Suprapubic skin (tissue), 4 donors: ENCODE results near the gene PRDM11. TPM values are rescaled to one million over a fixed set of nuclear protein-coding genes. Genes with fewer than 3 reads are reported as not detected.

ENCODE experiments used
- DNase-seq, 2 donors: peaks; one replicate each; pipeline ENCODE4 v3.0.0-alpha.2; 2019; ENCODE audit warnings: low spot score in 2 of 2
- H3K27ac ChIP-seq: fragments of 200-600 bp; sonication (generic); one replicate; pipeline ENCODE4 v1.5.1; 2019
- H3K27me3 ChIP-seq: fragments of 200-600 bp; sonication (generic); one replicate; pipeline ENCODE4 v1.5.1; 2019
- H3K36me3 ChIP-seq: fragments of 200-600 bp; sonication (generic); one replicate; pipeline ENCODE4 v1.5.1; 2019
- H3K4me1 ChIP-seq: fragments of 200-600 bp; sonication (generic); one replicate; pipeline ENCODE4 v1.5.1; 2019
- H3K4me3 ChIP-seq: fragments of 200-600 bp; sonication (generic); one replicate; pipeline ENCODE4 v1.5.1; 2019; ENCODE audit warnings: mild to moderate bottlenecking
- H3K9me3 ChIP-seq: fragments of 200-600 bp; sonication (generic); one replicate; pipeline ENCODE4 v1.5.1; 2019
- CTCF ChIP-seq, 2 donors: fragments of 200-600 bp in 1 of 2; fragments of 450-650 bp in 1 of 2; sonication (generic) in 1 of 2; IDR thresholded peaks; one replicate each; pipeline ENCODE4 v1.5.1; 2016 to 2019; ENCODE audit warnings: antibody characterized with exemption in 2 of 2, mild to moderate bottlenecking in 1 of 2, moderate library complexity in 1 of 2
- EP300 ChIP-seq: sonication (generic); formaldehyde crosslinking; IDR thresholded peaks from one replicate; pipeline ENCODE4 v1.6.1; 2017; ENCODE audit warnings: antibody characterized with exemption
- POLR2A ChIP-seq, 2 donors: fragments of 450-650 bp; IDR thresholded peaks; one replicate each; pipeline ENCODE4 v1.6.1; 2017; ENCODE audit warnings: antibody characterized with exemption in 2 of 2, mild to moderate bottlenecking in 2 of 2, moderate library complexity in 2 of 2
- POLR2AphosphoS5 ChIP-seq, 3 donors: sonication (generic); formaldehyde crosslinking; IDR thresholded peaks; one replicate each; pipeline ENCODE4 v1.6.1; 2017; ENCODE audit warnings: antibody characterized with exemption in 3 of 3
- WGBS: methylation state at CpG from one replicate; pipeline ENCODE4 v1.1.5; 2018; 5-methylcytosine and 5-hydroxymethylcytosine counted together
- total RNA-seq, 4 donors: library from RNA; depleted of rRNA; stranded (reverse); fragments of >200 nt; gene quantifications; one replicate each; pipeline ENCODE4 v1.1.0, GENCODE V29; 2016

The PRDM11 gene
- total RNA-seq, 4 donors from 2014 or later, result 9.1 to 11.9 (median 11.0) TPM

GRCh38 chr11:45187375-45187774 is 40.9 kb downstream of the PRDM11 start:
- Histone ChIP-seq H3K36me3 (peaks cover 49% of the 10 kb centered on the region), H3K27me3 (no peaks in the 10 kb centered on the region), H3K4me3 (no peak overlapping the region), H3K4me1 (no peaks in the 10 kb centered on the region), H3K9me3 (no peaks in the 10 kb centered on the region), H3K27ac (no peak overlapping the region)
- no peak for DNase-seq
- WGBS, result 100% methylated on average over 3 of the region's 3 CpGs
- TF ChIP-seq POLR2A (IDR thresholded peaks at IDR 0.05) (no peak), CTCF (IDR thresholded peaks at IDR 0.05) (no peak), EP300 (no peak)

- no peaks in the 10 kb centered on the region for H3K27me3 ChIP-seq
- H3K4me3 ChIP-seq, result no peak overlapping the region
- H3K36me3 ChIP-seq, result peaks cover 47% of the 10 kb centered on the region
- no peak for DNase-seq
- no peaks in the 10 kb centered on the region for H3K4me1 ChIP-seq
- 98% methylated on average over 3 of the region's 3 CpGs for WGBS
- H3K27ac ChIP-seq, result no peak overlapping the region
- no peak for TF ChIP-seq POLR2AphosphoS5 (IDR thresholded peaks at IDR 0.05)
- no peak for TF ChIP-seq EP300
- no peak for TF ChIP-seq CTCF (IDR thresholded peaks at IDR 0.05)
- no peak for TF ChIP-seq POLR2A (IDR thresholded peaks at IDR 0.05)
- H3K9me3 ChIP-seq, result no peaks in the 10 kb centered on the region
Observed at GRCh38 chr11:45188127-45188526, 41.7 kb downstream of the PRDM11 start.

- Histone ChIP-seq H3K4me3 (no peak overlapping the region), H3K27me3 (no peaks in the 10 kb centered on the region), H3K36me3 (peaks cover 38% of the 10 kb centered on the region), H3K9me3 (no peaks in the 10 kb centered on the region), H3K4me1 (no peaks in the 10 kb centered on the region), H3K27ac (no peak overlapping the region)
- no peak for DNase-seq
- no peak for TF ChIP-seq CTCF (IDR thresholded peaks at IDR 0.05)
- no peak for TF ChIP-seq POLR2A (IDR thresholded peaks at IDR 0.05)
- no peak for TF ChIP-seq POLR2AphosphoS5 (IDR thresholded peaks at IDR 0.05)
- TF ChIP-seq EP300, result no peak
- whole genome bisulfite sequencing, result 89% methylated on average over 5 of the region's 5 CpGs
Observed at GRCh38 chr11:45189230-45189629, 42.8 kb downstream of the PRDM11 start.

GRCh38 chr11:45193695-45194094 is 47.3 kb downstream of the PRDM11 start:
- Histone ChIP-seq H3K4me1 (no peaks in the 10 kb centered on the region), H3K27ac (no peak overlapping the region), H3K36me3 (peaks cover 14% of the 10 kb centered on the region), H3K9me3 (no peaks in the 10 kb centered on the region), H3K27me3 (no peaks in the 10 kb centered on the region), H3K4me3 (no peak overlapping the region)
- TF ChIP-seq POLR2A (IDR thresholded peaks at IDR 0.05) (no peak), POLR2AphosphoS5 (IDR thresholded peaks at IDR 0.05) (no peak), EP300 (no peak), CTCF (IDR thresholded peaks at IDR 0.05) (no peak)
- WGBS, result 84% methylated on average over 6 of the region's 6 CpGs
- no peak for DNase-seq

GRCh38 chr11:45204761-45205160 is 58.3 kb downstream of the PRDM11 start:
- 74% methylated on average over 5 of the region's 8 CpGs for WGBS
- H3K27me3 ChIP-seq, result no peaks in the 10 kb centered on the region
- H3K4me3 ChIP-seq, result no peak overlapping the region
- no peaks in the 10 kb centered on the region for H3K9me3 ChIP-seq
- no peak for DNase-seq
- peaks cover 8% of the 10 kb centered on the region for H3K4me1 ChIP-seq
- TF ChIP-seq POLR2AphosphoS5 (IDR thresholded peaks at IDR 0.05) (no peak), EP300 (no peak)
- H3K36me3 ChIP-seq, result peaks cover 18% of the 10 kb centered on the region
- no peak overlapping the region for H3K27ac ChIP-seq

GRCh38 chr11:45205978-45206377 is 59.5 kb downstream of the PRDM11 start:
- WGBS, result no CpG with 5 or more reads among the region's 7 CpGs
- Histone ChIP-seq H3K27ac (no peak overlapping the region), H3K27me3 (no peaks in the 10 kb centered on the region), H3K4me1 (peaks cover 15% of the 10 kb centered on the region), H3K36me3 (peaks cover 18% of the 10 kb centered on the region), H3K4me3 (no peak overlapping the region), H3K9me3 (no peaks in the 10 kb centered on the region)
- no peak for TF ChIP-seq EP300
- no peak for TF ChIP-seq POLR2AphosphoS5 (IDR thresholded peaks at IDR 0.05)
- TF ChIP-seq CTCF (IDR thresholded peaks at IDR 0.05), result no peak
- TF ChIP-seq POLR2A (IDR thresholded peaks at IDR 0.05), result no peak
- no peak for DNase-seq
